ENCODE data around the gene LRP1B. TPM values are rescaled to one million over a fixed set of nuclear protein-coding genes. Genes with fewer than 3 reads are reported as not detected.

LRP1B gene
- total RNA-seq, 2 experiments from 2014 or later, result not detected

DNA sequence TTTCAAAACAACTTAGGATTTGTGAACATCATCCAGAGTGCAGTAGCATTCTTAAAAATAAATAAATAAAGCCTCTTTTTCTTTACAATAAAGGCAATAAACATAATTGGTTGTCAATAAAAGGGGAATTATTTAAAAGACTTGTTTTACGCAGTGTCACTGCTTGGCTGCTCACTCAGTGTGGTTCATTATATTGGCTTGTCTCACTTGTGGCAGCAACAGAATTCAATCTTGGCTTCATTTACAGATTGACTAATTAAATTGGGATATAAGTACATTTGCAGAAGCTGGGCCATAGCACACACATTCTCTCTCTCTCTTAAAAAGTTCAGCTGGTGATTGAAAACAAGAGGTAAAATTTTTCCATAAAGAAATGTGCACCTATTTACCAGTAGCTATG lies 1027.6 kb downstream of the LRP1B start:
- ChIA-PET POLR2A (no interaction called here), CTCF (no interaction called here)

DNA sequence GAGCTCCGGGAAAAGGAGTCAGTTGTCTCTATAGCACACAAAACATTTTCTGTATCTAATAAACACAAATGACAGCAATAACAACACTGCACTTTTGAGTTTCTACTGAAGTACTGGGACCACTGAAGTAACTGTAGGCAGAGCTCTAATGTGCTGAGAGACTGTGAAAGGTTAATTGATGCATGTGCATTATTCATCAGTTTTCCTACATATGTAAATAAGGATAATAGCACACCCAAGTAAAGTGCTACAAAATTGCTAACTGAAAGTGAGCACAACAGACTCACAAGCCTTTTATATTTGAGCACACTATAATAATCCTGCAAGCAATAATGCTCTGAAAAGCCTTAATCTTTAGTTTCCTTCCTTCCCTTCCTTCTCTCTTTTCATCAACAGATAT lies 1051.6 kb downstream of the LRP1B start:
- CTCF ChIA-PET, result no interaction called here
- POLR2A ChIA-PET, result no interaction called here

DNA sequence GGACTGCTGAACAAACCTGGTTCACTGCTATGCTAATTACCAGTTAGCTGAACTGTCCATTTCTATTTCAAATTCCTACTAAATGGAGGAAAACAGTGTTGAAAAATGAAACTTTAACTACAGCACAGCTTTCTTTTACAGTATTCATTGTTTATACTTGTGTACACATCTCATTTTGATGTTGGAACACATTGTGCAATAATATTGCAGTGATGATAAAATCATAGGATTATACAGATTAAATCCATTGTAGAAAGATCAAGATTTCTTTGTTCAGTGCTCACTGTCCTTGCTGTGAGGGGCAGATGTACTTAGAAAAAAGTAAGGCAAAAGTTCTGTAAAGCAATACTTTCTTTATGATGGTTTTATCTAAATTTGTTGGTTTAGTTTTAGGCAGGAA lies 1055.1 kb downstream of the LRP1B start:
- ChIA-PET POLR2A (no interaction called here), CTCF (no interaction called here)

DNA sequence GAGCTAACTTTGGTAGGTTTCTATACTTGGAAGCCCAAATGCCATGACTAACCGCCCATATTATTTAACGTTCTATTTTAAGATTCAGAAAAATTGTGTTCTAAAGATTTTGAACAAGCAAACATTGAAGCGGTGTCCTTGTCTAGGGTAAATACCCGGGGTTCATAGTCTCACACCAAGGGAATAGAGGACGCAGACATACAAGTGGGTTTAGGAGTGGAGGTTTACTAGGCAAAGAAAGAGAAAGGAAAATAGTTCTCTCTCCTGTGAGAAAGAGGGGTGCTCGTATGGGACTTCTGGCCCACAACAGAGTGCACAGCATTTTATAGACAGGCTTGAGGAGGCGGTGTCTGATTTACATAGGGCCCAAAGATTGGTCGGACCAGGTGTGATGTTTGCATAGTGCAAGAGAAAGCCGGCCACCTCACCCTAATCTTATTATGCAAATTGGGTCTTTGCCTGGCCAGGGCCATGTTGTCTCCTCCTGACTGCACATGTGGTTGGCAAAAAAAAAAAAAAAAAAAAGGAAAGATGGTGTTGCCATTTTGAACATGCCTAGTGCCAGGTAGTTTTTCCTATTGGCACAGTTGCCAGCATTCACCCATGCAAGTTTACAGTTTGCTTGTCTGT lies 1062.6 kb downstream of the LRP1B start:
- ChIA-PET CTCF (no interaction called here), POLR2A (no interaction called here)

DNA sequence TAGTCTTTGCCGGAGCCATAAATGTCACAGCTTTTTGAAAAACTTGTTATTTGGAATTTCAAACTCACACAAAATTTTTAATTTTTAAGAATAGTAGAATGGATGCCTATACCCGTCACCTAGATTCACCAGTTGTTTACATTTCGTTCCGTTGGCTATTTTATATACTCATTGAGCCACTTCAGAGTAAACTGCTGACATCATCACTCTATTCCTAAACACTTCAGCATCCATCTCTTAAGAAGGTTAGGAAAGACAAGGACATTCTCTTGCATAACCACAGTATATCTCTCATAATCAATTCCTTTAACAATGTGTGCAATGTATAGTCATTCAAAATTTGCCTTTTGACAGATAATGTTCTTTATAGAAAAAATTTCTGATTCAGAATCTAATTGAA lies 1065.8 kb downstream of the LRP1B start:
- ChIA-PET CTCF (no interaction called here), POLR2A (no interaction called here)

DNA sequence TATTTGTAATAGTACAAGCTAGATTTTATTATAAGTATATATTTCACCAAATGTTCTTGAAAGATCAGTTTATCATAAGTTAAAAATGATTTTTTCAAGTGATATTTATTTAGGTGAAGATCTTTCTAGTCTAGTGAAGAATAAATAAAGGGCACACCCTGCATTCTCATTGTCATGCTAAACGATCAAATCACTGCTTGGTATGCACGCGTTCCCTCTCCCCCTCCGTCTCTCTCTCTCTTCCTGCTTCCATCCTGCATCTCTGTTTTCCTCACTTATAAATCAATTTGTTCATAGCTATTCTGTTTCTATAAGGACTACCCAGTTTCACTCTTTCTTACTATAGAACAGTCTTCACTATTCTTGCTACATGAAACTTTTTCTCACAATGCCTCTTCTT lies 1067.4 kb downstream of the LRP1B start:
- POLR2A ChIA-PET, result no interaction called here
- CTCF ChIA-PET, result no interaction called here

DNA sequence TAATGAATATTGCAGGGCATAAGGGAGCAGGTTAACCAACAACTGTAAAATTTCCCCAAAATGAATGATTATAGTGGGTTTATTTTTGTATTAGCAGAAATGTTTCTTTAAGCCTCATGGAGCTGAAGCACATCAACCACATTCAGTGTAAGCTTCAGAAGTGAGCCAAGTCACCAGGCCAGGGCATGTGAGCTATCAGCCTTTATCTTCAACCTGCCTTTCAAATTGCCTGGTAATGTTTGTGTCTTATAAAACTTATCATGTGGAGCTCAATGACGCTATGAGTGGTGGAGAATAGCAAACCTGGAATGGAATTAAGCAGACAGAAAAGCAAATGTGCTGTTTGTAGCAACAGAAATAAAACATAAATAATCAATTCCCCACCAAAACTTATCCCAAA lies 1068.4 kb downstream of the LRP1B start:
- POLR2A ChIA-PET, result no interaction called here

DNA sequence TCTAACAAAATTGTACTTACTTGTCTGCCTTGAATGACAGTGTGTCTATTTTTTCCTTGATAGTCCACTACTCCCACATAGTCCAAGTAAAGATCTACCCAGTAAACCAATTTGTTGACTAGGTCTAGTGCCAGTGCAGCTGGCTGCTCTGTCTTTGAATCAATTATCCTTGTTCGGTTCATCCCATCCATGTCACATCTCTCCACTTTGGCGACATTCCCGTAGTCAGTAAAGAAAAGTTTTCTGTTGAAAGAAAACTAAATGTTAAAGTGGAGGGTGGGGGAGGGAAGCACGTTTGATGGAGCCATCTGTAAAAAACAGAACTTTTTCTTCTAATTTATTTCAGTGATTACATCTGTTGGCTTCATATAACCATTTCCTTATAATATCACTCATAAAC lies 1068.8 kb downstream of the LRP1B start:
- ChIA-PET POLR2A (no interaction called here), CTCF (no interaction called here)

More for the DNA sequence above, 1068.4 kb downstream of the LRP1B start:
- CTCF ChIA-PET, result no interaction called here

DNA sequence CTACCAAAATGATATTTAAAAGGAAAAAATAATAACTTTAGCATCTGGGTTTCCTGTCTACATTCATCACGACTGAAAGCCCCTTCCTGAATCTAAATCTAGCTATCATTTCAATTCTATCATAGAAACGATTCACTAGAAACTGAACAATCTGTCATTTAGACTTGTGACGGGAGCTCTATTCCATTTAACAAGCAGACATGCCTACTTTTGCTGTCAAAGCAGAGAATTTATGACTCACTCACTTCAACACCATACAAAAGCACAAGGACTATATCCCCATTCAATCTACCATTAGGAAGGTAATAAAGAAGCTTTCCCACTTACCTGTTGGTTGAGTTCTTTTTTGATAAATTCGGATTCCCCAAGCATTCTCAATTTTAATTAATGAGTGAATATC lies 1072.3 kb downstream of the LRP1B start:
- POLR2A ChIA-PET, result no interaction called here
- CTCF ChIA-PET, result no interaction called here

DNA sequence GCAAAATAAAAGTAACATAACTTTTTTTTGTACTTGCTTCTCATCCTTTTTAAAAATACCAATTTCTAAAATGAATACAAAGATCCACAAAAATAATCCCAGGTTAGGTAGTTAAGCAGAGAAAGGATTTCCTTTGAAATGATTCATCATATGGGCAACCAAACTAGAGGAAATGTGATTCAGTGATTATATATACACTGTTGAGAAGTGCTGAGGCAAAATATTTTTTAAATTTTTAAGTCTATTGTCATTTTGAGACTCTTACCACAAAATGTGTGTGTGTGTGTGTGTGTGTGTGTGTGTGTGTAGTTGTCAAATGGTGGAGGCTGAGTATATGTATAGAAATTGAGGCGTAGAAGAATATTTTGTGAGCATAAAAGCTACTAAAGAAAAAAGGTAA lies 1075.3 kb downstream of the LRP1B start:
- POLR2A ChIA-PET, result no interaction called here
- CTCF ChIA-PET, result no interaction called here

DNA sequence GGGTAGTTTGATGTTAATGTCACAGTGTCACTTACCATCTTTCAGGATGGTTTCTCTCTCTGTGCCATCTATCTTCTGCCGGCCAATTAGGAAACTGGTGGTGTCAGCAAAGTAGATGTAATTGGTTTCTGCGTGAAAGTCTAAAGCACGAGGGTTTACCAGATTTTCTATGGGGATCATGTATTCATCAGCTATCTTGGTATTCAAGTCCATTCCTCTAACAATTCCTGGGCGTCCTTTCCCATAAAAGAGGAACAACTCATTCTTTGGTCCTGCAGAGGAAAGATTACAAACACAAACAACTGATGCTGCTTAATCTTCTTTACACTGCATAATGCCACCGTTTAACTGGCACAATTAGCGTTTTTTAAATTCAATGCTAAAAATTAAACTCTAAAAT lies 1081.9 kb downstream of the LRP1B start:
- ChIA-PET POLR2A (no interaction called here), CTCF (no interaction called here)

DNA sequence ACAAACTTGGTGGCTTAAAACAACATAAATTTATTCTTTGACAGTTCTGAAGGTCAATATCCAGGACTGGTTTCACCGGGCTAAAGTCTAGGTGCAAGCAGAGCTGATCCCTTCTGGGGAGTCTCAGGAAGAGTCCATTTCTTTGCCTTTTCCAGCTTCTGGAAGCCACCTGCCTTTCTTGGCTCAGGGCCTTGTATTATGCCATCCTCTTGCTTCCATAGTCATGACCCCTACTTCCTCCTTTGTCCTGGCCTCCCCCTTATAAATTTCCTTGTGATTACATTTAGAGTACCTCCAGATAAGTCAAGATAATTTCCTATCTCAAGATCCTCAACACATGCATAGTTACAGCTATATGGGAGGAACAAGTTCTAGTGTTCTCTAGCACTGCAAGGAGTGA lies 1089.5 kb downstream of the LRP1B start:
- ChIA-PET CTCF (no interaction called here), POLR2A (no interaction called here)

DNA sequence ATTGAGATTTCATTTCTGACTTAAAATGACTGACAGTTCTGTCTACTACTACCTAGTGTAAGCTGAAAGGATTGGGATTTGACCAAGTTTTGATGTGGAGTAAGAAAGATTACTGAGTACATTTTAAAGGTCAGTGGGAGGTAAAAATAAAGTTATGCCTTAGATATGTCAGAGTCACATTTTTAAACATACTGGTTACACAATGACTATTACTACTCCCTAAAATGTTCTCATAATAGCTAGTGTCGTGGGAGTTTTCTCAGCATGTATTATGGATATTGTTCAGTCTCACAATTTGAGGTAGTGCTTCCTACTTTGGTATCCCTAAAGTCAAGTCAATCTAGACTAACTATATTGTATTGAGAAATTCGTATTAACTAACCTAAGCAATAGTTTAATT lies 1092.5 kb downstream of the LRP1B start:
- POLR2A ChIA-PET, result no interaction called here
- CTCF ChIA-PET, result no interaction called here

DNA sequence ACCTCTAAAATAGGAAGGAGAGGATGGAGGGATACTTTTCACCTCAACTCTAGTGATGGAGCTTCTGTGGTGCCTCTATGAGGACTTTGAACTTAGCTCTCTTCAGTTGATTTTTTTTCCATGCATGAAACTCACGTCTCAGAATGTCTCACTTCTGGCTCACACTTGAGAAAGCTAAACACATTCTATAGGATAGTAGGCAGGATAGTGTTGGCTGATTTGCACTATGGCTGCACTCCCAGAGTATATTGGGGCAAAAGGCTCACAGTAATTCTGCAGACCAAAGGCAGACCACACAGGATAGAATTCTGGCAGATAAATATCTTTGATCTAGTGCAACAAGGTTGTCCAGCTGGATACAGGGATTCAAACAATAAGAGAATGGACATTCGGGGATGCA lies 1093.5 kb downstream of the LRP1B start:
- POLR2A ChIA-PET, result no interaction called here

DNA sequence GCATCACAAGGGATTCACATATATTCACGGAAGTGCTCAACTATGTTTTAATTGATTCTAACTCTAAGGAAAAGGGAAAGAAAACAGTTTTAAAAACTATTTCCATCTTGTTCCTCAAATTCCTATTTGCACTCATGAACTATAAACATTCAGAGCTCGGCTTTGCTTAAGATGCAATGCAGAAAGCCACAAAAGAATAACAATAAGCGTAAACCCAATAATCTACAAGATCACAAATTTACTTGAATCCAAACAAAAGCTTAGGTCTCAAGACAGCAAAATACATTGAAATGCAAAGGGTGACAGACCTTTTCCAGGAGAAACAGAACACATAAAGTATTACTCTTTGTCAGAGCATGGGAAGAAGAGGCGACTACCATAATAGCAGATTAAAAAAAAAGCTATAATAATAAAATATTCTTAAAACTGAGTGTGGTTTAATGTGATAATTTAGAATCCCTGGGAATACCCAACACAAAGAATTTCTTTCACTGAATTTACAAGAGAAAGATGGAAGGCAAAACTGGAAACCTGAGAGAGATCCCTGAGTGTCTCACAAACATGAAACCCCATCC lies 1094.9 kb downstream of the LRP1B start:
- CTCF ChIA-PET, result no interaction called here
- POLR2A ChIA-PET, result no interaction called here

More for the DNA sequence above, 1093.5 kb downstream of the LRP1B start:
- CTCF ChIA-PET, result no interaction called here

DNA sequence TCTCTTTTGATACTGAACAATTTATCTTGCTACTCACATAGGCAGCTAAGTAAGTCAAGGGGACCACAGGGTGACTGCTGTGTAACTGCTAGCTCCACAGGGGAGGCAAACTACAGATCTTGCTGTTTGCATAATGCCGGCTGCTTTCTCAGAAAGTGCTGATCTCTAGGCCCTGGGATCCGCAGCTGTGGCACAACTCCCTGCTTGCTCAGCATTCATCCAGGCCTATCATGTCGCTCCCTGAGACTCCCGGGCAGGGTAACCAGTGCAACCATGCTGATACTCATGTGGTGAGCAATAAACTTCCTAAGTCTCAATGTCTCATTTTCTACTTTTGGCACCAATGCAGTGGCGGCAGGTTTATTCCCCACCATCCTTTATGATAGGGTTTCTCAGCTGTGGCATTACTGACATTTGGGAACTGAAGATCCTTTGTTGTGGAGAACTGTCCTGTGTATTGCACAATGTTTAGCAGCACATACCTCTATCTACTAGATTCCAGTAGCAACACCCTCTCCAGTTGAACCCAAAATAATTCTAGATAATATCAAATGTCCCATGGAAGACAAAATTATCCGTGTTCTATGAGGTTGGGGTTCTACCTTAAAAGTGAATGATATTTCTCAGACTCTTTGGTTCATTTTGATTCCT lies 1101.3 kb downstream of the LRP1B start:
- ChIA-PET CTCF (no interaction called here), POLR2A (no interaction called here)

DNA sequence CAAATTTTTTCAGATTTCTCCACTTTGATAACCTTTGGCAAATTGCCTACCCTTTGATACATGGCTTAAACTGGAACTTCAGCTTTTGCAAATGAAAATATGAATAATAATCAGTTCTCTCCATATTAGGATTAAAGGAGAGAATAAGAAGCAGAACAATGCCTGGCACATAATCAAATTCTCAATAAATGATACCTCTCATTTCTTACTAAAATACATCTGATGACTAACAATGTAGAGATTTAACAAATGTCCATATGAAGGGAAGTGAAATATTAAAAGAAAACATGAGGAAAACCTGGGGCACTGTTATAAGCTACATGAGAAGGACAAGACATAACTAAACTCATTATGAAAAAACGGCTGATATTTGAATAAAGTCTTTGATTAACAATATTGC lies 1103.6 kb downstream of the LRP1B start:
- POLR2A ChIA-PET, result no interaction called here
- CTCF ChIA-PET, result no interaction called here

DNA sequence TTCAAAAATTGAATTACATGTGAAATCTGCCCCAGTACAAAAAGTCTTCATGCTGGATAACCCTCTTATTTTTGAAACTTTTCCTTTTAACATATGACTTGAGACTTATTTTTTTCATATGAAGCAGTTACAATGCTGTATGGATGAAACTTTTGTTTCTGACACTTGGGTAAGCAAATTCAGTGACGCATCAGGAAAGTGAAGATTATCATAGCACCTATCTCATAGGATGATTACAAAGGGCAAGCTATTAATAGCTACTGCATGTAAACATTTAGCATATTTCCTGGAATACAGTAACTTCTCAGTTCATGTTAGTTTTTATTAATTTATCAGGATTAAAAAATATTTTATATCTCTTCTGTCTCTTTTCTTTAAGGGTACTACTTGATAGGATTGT lies 1109.2 kb downstream of the LRP1B start:
- POLR2A ChIA-PET, result no interaction called here

DNA sequence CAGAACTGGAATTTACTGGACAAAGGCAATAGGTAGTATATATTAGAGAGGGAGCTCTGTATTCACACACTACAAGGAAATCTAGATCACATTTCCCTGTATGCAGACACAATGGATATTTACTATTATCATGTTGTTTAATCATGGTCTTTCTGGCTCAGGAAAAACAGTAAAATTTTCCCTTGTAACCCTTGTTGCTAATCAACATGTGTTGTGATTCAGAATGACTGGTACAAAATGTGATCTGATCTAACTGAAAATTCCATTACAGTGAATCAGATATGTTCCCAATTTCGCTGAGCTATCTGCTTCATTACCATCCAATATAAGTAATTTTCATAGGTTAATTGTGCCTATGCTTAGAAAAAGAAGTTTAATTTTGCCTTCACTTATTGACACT lies 1109.7 kb downstream of the LRP1B start:
- ChIA-PET POLR2A (no interaction called here), CTCF (no interaction called here)

More for the DNA sequence above, 1109.2 kb downstream of the LRP1B start:
- CTCF ChIA-PET, result no interaction called here

DNA sequence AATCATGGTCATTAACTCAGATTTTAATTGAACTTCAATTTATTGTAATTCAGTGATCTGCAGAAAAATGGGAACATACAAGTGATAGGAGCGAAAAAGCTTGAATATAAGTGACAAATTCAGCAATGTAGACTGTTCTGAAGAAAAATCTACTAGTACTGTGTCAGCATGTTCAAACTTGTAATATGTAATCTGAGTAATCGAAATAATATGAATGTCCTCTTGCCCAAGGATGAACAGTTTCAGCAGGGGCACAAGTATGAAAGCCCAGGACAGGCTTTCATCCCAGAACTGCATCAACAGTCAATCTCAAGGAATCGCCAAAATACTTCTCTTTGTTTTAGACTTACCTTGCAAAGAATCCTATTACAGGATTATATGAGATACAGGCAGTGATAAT lies 1110.5 kb downstream of the LRP1B start:
- ChIA-PET POLR2A (no interaction called here), CTCF (no interaction called here)

DNA sequence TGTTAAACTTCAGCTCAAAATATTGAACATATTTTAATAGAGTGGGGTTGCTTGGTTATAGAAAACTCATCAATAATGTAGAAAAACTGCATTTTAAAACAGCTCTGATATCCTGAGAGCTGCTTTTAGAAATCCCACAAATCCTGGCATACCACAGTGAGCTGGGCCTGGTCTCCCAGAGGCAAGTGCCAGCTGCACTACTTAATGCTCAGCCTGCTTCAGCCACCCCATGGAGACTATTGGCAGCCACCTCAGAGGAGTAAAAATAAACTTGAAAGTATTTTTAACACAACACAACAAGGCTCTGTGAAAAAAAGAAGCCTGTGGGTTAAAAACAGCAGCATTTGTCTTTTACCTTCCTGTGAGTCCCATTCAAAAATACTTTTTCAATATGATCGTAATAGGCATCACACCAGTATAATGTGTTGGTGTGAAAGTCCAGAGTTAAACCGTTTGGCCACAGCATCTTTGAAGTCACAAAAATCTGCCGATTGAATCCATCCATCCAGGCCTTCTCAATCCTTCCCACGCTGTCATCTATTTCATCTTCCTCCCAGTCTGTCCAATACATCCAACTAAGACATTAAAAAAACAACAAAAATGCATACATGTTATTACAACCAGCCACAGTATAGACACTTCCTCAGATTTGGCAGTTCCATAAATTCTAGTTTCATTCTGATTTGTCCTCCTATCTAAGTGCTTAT lies 1115.3 kb downstream of the LRP1B start:
- POLR2A ChIA-PET, result no interaction called here
- CTCF ChIA-PET, result no interaction called here
